ENCODE measurements around the gene EIF4G1.

EIF4G1 gene

GRCh38 chr3:184317201-184317600 is 2.8 kb downstream of the EIF4G1 start:
- TF ChIP-seq CREB1 (IDR thresholded peaks at IDR 0.05; ENCODE audit: low read depth) (no peak), USF1 (IDR thresholded peaks at IDR 0.05) (no peak), ZBTB7A (IDR thresholded peaks at IDR 0.05; ENCODE audit: low read depth) (no peak), EGR1 (IDR thresholded peaks at IDR 0.05) (no peak), NFIC (IDR thresholded peaks at IDR 0.05) (no peak), RAD21 (IDR thresholded peaks at IDR 0.05; ENCODE audit: low read depth) (no peak), TCF12 (IDR thresholded peaks at IDR 0.05; ENCODE audit: low read depth) (no peak), YY1 (IDR thresholded peaks at IDR 0.05; ENCODE audit: low read depth) (no peak), TAF1 (IDR thresholded peaks at IDR 0.05; ENCODE audit: low read depth) (no peak), TEAD4 (IDR thresholded peaks at IDR 0.05) (no peak), FOXM1 (IDR thresholded peaks at IDR 0.05; ENCODE audit: borderline replicate concordance, low read depth) (no peak), EP300 (IDR thresholded peaks at IDR 0.05; ENCODE audit: borderline replicate concordance) (no peak), MAX (IDR thresholded peaks at IDR 0.05) (no peak), CEBPB (IDR thresholded peaks at IDR 0.05) (no peak)
- TF ChIP-seq, protein P1, sequence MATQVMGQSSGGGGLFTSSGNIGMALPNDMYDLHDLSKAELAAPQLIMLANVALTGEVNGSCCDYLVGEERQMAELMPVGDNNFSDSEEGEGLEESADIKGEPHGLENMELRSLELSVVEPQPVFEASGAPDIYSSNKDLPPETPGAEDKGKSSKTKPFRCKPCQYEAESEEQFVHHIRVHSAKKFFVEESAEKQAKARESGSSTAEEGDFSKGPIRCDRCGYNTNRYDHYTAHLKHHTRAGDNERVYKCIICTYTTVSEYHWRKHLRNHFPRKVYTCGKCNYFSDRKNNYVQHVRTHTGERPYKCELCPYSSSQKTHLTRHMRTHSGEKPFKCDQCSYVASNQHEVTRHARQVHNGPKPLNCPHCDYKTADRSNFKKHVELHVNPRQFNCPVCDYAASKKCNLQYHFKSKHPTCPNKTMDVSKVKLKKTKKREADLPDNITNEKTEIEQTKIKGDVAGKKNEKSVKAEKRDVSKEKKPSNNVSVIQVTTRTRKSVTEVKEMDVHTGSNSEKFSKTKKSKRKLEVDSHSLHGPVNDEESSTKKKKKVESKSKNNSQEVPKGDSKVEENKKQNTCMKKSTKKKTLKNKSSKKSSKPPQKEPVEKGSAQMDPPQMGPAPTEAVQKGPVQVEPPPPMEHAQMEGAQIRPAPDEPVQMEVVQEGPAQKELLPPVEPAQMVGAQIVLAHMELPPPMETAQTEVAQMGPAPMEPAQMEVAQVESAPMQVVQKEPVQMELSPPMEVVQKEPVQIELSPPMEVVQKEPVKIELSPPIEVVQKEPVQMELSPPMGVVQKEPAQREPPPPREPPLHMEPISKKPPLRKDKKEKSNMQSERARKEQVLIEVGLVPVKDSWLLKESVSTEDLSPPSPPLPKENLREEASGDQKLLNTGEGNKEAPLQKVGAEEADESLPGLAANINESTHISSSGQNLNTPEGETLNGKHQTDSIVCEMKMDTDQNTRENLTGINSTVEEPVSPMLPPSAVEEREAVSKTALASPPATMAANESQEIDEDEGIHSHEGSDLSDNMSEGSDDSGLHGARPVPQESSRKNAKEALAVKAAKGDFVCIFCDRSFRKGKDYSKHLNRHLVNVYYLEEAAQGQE (IDR thresholded peaks at IDR 0.05; ENCODE audit: low read depth) = no peak

GRCh38 chr3:184320104-184320445 is 5.7 kb downstream of the EIF4G1 start:
- no peak for TF ChIP-seq TCF12 (IDR thresholded peaks at IDR 0.05; ENCODE audit: low read depth)
- TF ChIP-seq FOXM1 (IDR thresholded peaks at IDR 0.05; ENCODE audit: borderline replicate concordance, low read depth) = no peak
- TF ChIP-seq EGR1 (IDR thresholded peaks at IDR 0.05) = no peak
- TF ChIP-seq RAD21 (IDR thresholded peaks at IDR 0.05; ENCODE audit: low read depth) = no peak
- TF ChIP-seq NFIC (IDR thresholded peaks at IDR 0.05) = peak; percentile 66
- no peak for TF ChIP-seq TEAD4 (IDR thresholded peaks at IDR 0.05)
- TF ChIP-seq MAX (IDR thresholded peaks at IDR 0.05) = 0 out of 2 replicates have a peak, but pooled peaks have one; percentile 24

- TF ChIP-seq CREB1 (IDR thresholded peaks at IDR 0.05; ENCODE audit: low read depth) = no peak
- TF ChIP-seq NFIC (IDR thresholded peaks at IDR 0.05) = no peak
- TF ChIP-seq EGR1 (IDR thresholded peaks at IDR 0.05) = no peak
- no peak for TF ChIP-seq USF1 (IDR thresholded peaks at IDR 0.05)
- no peak for TF ChIP-seq TAF1 (IDR thresholded peaks at IDR 0.05; ENCODE audit: low read depth)
- TF ChIP-seq YY1 (IDR thresholded peaks at IDR 0.05; ENCODE audit: low read depth) = no peak
- no peak for TF ChIP-seq RAD21 (IDR thresholded peaks at IDR 0.05; ENCODE audit: low read depth)
- TF ChIP-seq TEAD4 (IDR thresholded peaks at IDR 0.05) = no peak
- no peak for TF ChIP-seq CEBPB (IDR thresholded peaks at IDR 0.05)
- no peak for TF ChIP-seq FOXM1 (IDR thresholded peaks at IDR 0.05; ENCODE audit: borderline replicate concordance, low read depth)
- TF ChIP-seq, protein P1 (IDR thresholded peaks at IDR 0.05; ENCODE audit: low read depth) = no peak
- TF ChIP-seq EP300 (IDR thresholded peaks at IDR 0.05; ENCODE audit: borderline replicate concordance) = no peak
- TF ChIP-seq ZBTB7A (IDR thresholded peaks at IDR 0.05; ENCODE audit: low read depth) = no peak
- no peak for TF ChIP-seq TCF12 (IDR thresholded peaks at IDR 0.05; ENCODE audit: low read depth)
Observed at GRCh38 chr3:184321666-184322065, 7.3 kb downstream of the EIF4G1 start.

DNA sequence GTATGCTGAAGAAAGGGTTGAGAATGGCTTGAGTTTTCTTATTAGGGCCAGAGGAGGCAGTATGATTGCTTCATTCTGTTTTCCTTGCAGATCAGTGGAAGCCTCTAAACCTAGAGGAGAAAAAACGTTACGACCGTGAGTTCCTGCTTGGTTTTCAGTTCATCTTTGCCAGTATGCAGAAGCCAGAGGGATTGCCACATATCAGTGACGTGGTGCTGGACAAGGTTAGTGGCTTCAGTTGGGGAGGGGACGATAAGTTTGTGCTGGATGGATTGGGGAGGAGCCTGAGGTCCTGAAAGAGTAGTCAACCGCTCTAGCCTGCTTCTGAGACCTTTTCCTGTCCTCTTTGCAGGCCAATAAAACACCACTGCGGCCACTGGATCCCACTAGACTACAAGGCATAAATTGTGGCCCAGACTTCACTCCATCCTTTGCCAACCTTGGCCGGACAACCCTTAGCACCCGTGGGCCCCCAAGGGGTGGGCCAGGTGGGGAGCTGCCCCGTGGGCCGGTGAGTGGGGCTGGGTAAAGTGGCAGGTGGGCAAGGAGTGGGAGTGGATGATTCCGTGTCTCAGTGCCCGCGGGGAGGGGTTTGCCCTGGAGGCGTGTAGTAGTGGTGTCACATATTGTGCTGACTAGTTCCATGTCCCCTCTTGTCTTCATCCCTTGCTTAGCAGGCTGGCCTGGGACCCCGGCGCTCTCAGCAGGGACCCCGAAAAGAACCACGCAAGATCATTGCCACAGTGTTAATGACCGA is 8.5 kb downstream of the EIF4G1 start:
- TF ChIP-seq, protein P1 (IDR thresholded peaks at IDR 0.05; ENCODE audit: low read depth) = no peak
- TF ChIP-seq CREB1 (IDR thresholded peaks at IDR 0.05; ENCODE audit: low read depth) (no peak), RAD21 (IDR thresholded peaks at IDR 0.05; ENCODE audit: low read depth) (no peak), CEBPB (IDR thresholded peaks at IDR 0.05) (no peak), TAF1 (IDR thresholded peaks at IDR 0.05; ENCODE audit: low read depth) (no peak), FOXM1 (IDR thresholded peaks at IDR 0.05; ENCODE audit: borderline replicate concordance, low read depth) (no peak), USF1 (IDR thresholded peaks at IDR 0.05) (no peak), YY1 (IDR thresholded peaks at IDR 0.05; ENCODE audit: low read depth) (no peak), EP300 (IDR thresholded peaks at IDR 0.05; ENCODE audit: borderline replicate concordance) (no peak; the same call in 1 of the 2 replicates), ZBTB7A (IDR thresholded peaks at IDR 0.05; ENCODE audit: low read depth) (no peak), NFIC (IDR thresholded peaks at IDR 0.05) (no peak), TEAD4 (IDR thresholded peaks at IDR 0.05) (no peak)
